GM13977 (cell line): ENCODE results near the gene PGBD5.
A peak's percentile ranks its signal among the peaks of the same experiment; 100 is the strongest.

Experiments
- DNase-seq: peaks from one replicate; pipeline ENCODE4 v3.0.0; 2012; ENCODE audit warnings: low spot score
- CTCF ChIP-seq: IDR thresholded peaks from 2 replicates; pipeline ENCODE4 v1.5.1; 2012; ENCODE audit warnings: mild to moderate bottlenecking, control low read depth; ENCODE audit not compliant: insufficient read depth; ENCODE audit errors: extremely low read depth, missing control alignments
- in situ Hi-C: fragments of 300-500 bp; cut with MboI; formaldehyde crosslinking; loops from one replicate; pipeline ENCODE4 v1.12.0; 2022; ENCODE audit warnings: low sequenced_read_pairs, low pct_unique_long_range_greater_than_20kb, mixed read lengths, inconsistent platforms; ENCODE audit not compliant: unreplicated experiment

Gene PGBD5

GRCh38 chr1:230327892-230328284 is 98.2 kb downstream of the PGBD5 start:
- peak; percentile 60 for DNase-seq
- TF ChIP-seq CTCF, result no peak
- in situ Hi-C loops, result no loop called here

- TF ChIP-seq CTCF, result no peak
- in situ Hi-C loops, result no loop called here
- DNase-seq, result no peak
These were observed 98.9 kb downstream of the PGBD5 start for GRCh38 chr1:230326971-230327891.

- in situ Hi-C loops, result loop anchor here (25.0 kb wide), 2 partner anchors 661 to 1061 kb away; partner anchors contain the start of gene RAB4A
- TF ChIP-seq CTCF, result no peak
- DNase-seq, result no peak
These were observed 102.4 kb downstream of the PGBD5 start for GRCh38 chr1:230323686-230324085.

GRCh38 chr1:230322967-230323547 is 103.1 kb downstream of the PGBD5 start:
- no peak for TF ChIP-seq CTCF
- in situ Hi-C loops, result loop anchor here (25.0 kb wide), 2 partner anchors 661 to 1061 kb away; partner anchors contain the start of gene RAB4A
- DNase-seq, result no peak

- TF ChIP-seq CTCF, result no peak
- in situ Hi-C loops, result loop anchor here (25.0 kb wide), 2 partner anchors 660 to 1060 kb away; partner anchors contain the start of gene RAB4A
- no peak for DNase-seq
These were observed 103.7 kb downstream of the PGBD5 start for GRCh38 chr1:230322421-230322756.

GRCh38 chr1:230321741-230322420 is 104.3 kb downstream of the PGBD5 start:
- in situ Hi-C loops, result loop anchor here (25.0 kb wide), 2 partner anchors 660 to 1060 kb away; partner anchors contain the start of gene RAB4A
- no peak for DNase-seq
- TF ChIP-seq CTCF, result no peak
